Prostate gland (tissue), 2 donors: ENCODE results near the gene KCP.

ENCODE experiments used
- CTCF ChIP-seq, 4 experiments: fragments of 200-600 bp in 2 of 4; fragments of 450-650 bp in 2 of 4; sonication (generic) in 2 of 4; IDR thresholded peaks; 1 replicate in 3 of 4; 2 replicates in 1 of 4; pipeline ENCODE4 v1.5.1; 2016 to 2019; ENCODE audit warnings: antibody characterized with exemption in 4 of 4, mild to moderate bottlenecking in 2 of 4, moderate library complexity in 2 of 4
- POLR2A ChIP-seq: fragments of 450-650 bp; IDR thresholded peaks from one replicate; pipeline ENCODE4 v1.6.1; 2016; ENCODE audit warnings: antibody characterized with exemption, mild to moderate bottlenecking
- POLR2AphosphoS5 ChIP-seq: sonication (generic); formaldehyde crosslinking; IDR thresholded peaks from one replicate; pipeline ENCODE4 v1.6.1; 2017; ENCODE audit warnings: antibody characterized with exemption

GRCh38 chr7:128891110-128891941 lies 19.2 kb downstream of the KCP start:
- TF ChIP-seq POLR2A, result no peak
- TF ChIP-seq CTCF (IDR thresholded peaks at IDR 0.05), result no peak
- TF ChIP-seq POLR2AphosphoS5, result no peak
